22Rv1 (cell line): ENCODE data around the gene CD80.

Experiments
- H3K27ac ChIP-seq: fragments of 450-650 bp; 2 replicates; pipeline ENCODE4 v1.5.1; 2017
- CTCF ChIP-seq: fragments of 450-650 bp; IDR thresholded peaks from 2 replicates; pipeline ENCODE4 v1.5.1; 2017; ENCODE audit warnings: mild to moderate bottlenecking
- ZFX ChIP-seq: fragments of 450-650 bp; IDR thresholded peaks from 2 replicates; pipeline ENCODE4 v1.6.1; 2017; ENCODE audit warnings: antibody characterized with exemption, borderline replicate concordance

Gene CD80

GRCh38 chr3:119551598-119551997 lies 7.8 kb downstream of the CD80 start:
- no peak overlapping the region for H3K27ac ChIP-seq
- TF ChIP-seq CTCF (no peak), ZFX (no peak)

GRCh38 chr3:119550192-119550910 lies 9.1 kb downstream of the CD80 start:
- no peak overlapping the region for H3K27ac ChIP-seq
- TF ChIP-seq ZFX (no peak), CTCF (no peak)

DNA sequence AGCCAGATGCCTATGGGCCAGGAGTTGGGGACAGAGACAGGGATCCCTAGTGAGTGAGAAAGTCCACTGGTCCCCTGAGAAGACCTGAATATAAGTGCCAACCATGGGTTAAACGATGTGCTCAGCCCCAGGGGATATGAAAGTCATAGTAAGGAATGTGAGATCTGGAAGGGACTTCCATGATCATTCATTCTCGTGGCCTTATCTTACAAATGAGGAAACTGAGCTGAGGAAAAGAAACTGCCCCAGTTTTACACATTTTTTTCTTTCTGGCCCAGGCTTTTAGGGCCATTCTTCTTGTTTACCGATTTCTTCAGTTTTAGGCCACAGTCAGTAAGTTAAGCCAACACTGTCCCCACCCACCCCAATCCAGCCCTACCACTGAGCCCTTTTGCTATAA lies 11.1 kb downstream of the CD80 start:
- H3K27ac ChIP-seq: no peak overlapping the region
- TF ChIP-seq ZFX (no peak), CTCF (no peak)

DNA sequence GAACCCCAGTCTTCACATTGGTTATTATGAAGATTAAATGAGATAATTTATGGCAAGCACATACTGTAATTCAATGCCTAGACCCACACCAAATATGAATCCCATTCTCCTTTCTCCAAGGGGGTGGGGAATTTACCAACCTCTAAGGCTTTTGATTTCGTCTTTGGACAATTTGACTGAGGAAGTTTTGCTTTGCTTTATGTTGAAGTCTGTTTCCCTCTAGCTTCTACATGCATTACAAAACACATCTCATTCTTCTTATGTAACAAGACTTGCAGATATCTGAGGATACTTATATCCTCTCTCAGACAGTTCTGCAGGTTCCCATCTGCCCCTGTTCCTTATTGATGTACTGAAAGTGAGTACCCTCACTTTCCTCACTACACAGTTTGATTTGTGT lies 12.2 kb downstream of the CD80 start:
- TF ChIP-seq ZFX (no peak), CTCF (no peak)

DNA sequence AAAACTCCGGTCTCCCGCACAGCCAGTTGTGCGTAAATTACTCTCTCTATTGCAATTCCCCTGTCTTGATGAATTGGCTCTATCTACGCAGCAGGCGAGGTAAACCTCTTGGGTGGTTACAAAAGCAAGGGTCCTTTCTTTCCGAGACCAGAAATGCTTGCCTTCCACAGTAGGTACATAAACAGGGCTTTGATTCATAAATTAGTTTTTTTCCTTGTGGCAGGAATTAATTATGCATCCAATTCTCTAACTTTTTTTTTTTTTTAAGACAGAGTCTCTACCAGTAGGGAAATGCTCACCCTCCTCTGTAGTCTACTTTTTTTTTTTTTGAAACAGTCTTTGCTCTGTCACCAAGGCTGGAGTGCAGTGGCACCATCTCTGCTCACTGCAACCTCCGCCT lies 16.3 kb downstream of the CD80 start:
- H3K27ac ChIP-seq: no peak overlapping the region
- TF ChIP-seq CTCF (no peak), ZFX (no peak)

More for the DNA sequence above, 12.2 kb downstream of the CD80 start:
- no peak overlapping the region for H3K27ac ChIP-seq

DNA sequence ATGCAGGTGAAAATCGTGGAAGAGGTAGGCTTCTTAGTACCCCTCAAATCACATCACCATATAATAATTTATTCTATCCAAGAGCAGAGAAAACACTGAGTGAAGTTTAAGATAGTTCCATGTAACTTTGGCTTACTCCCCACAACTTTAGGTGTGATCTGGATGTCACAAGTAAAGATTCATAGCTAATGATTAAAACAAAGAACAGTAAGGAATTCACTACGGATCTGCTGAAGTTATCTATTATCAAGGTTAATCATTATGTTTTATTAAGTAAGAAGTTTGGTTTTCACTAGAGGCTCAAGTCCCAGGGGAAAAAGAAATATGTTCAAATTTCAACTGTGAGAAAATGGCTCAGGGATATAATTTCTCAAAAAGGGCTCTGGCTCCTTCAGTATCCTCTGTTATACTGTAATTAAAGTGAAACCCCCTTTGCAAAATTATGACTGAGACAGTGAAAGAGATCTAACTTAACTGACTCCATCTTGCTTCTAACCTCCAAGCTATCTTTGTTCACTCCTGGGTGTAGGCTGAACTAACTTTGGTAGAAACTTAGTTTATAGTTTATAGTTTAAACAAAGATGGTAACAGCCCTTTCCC lies 17.1 kb downstream of the CD80 start:
- TF ChIP-seq CTCF (no peak), ZFX (no peak)
- no peak overlapping the region for H3K27ac ChIP-seq

- no peak overlapping the region for H3K27ac ChIP-seq
These were observed 17.9 kb downstream of the CD80 start for GRCh38 chr3:119541547-119541946.

More at GRCh38 chr3:119541547-119541946, 17.9 kb downstream of the CD80 start:
- TF ChIP-seq ZFX: no peak
- TF ChIP-seq CTCF: no peak
